HG02610 (cell line): ENCODE data around the gene XRRA1.

ENCODE experiments used
- ATAC-seq: cut with Tn5 transposase; IDR thresholded peaks from one replicate; pipeline ENCODE4 v1.9.1; 2021; ENCODE audit warnings: mild to moderate bottlenecking, moderate library complexity; ENCODE audit not compliant: unreplicated experiment

XRRA1 gene

DNA sequence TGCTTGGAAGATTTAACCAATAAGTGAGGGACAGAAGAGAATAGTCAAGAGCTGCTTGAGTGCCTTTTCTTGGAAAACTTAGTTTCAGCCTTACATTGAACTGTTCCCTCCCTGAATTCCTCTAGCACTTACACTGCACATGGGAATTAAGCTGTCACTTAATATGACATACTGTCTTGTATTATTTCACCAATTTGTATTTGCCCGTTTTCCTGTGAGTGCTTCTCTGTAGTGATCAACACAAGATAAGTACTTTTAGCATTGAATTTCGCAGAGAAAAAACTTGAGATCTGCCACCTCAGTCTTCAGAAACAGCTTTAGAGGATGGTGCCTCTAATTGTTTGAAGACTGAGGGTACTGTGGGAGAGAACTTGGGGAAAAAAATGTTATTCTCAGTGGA, 3.9 kb upstream of the XRRA1 start:
- no peak for ATAC-seq

DNA sequence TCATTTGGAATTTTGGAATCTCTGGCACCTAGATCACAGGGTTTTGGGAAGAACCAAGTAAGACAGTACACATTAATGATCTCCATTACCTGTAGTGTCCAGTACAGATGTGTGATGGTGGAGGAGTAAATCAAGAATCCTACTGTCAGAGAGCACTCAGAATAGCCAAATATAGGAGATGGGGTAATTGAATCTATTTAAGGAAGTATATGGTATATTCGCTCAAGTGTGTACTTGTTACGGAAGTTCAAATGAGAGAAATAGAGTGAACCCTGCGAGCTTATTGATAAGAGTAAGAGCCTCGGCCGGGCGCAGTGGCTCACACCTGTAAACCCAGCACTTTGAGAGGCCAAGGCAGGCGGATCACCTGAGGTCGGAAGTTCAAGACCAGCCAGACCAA, 2.3 kb upstream of the XRRA1 start:
- ATAC-seq: no peak

DNA sequence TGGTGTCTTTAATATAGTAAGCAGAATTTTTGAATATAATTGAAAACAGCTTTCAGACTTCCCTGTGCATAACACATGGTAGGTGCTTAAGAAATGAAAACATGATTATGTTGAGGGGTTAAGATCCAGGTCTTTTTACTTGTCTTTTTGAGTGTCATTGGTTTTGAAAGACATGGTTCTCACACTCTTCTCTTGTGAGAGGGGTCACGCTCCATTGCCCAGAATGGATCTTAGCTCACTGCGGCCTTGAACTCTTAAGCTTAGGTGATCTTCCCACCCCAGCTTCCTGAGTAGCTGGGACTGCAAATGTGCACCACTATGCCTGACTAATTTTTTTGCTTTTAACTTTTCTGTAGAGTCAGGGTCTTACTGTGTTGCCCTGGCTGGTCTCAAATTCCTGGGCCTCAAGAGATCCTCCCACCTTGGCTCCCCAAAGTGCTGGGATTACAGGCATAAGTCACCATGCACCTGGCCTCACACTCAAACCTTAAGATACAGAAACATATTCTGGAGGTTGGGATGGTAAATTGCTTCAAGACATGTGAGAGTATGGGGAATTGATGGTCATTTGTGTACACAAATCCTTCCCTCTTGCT, 1.6 kb upstream of the XRRA1 start:
- ATAC-seq: no peak

DNA sequence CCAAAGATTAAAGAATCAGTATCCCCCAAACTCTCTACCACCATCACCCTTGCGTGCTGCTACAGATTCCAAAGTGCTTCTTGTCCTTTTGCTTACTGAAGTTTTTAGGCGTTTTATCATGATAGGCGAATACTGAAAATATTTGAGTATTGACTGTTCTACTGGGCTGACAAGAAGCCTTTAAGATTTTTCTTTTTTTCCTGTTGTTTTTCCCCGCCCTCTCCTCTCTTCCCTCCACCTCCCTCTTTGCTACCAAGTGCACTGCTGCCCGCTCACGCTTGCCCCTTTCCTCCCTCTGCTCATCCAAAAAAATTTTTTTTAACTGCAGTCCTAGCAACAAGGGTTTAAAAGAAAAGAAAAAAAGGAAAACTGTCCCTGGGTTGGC, 854 bp upstream of the XRRA1 start:
- ATAC-seq: no peak

DNA sequence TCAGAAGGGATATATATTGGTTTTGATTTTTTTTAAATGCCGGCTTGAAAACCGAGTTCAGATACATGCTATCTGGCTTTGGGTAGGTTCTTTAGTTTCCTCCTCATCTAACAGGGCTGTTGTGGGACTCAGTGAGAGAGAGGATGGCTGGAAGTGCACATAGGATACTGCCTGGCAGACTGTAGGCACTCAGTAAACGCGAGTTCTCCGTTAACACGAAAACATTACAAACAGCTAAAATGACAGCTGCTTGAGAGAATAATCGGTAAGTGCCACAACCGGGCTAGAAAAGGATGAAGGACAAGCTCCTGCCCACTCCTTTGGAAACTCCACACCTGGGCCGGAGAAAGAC, 369 bp downstream of the XRRA1 start:
- peak; percentile 3 for ATAC-seq

DNA sequence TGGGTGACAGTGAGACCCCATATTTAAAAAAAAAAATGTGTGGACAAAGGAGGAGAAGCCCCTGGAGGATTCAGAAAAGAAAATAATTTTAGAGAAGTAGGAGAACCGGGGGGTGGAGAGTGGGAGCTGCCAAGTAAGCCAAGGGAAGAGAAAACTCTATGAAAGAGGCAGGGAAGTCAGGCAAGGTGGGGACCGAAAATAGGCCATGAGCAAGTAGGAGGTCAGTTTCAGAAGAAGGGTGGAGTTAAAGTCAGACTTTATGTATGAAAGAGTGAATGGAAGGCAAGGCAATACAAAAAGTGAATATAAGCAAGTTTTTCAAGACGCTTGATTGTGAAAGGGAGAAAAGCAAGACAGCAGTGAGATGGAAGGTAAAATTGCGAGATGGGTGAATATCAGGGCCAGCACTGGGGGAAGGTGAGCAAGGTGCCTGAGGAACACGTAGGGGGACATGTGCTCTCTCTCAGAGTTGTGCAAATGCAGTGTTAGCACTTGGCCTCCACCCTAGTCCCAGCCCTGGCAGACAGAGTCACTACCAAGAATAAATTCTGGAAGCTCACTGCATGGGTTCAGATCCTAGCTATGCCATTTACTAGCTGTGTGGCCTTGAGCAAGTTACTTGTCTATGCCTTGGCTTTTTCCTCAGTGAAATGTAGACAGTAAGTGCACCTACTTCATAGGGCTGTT, 6.7 kb downstream of the XRRA1 start:
- no peak for ATAC-seq

DNA sequence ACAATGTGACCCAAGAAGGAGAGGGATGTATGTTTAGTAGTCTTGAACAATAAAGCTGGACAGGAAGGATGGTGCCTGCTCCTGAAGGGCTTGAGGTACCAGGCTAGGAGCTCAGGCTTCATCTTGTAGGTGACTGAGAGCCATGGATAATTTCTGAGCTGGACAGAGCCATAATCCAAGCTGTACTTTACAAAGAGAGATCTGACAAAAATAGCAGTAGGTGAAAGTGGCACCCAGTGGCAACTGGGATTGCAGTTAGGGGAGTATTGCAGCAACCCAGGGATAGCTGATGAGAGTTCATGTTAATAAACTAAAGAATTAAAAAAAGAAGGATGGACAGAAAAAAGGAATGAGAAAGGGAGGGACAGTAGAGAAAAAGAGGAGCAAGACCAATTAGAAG, 7.4 kb downstream of the XRRA1 start:
- ATAC-seq: no peak

DNA sequence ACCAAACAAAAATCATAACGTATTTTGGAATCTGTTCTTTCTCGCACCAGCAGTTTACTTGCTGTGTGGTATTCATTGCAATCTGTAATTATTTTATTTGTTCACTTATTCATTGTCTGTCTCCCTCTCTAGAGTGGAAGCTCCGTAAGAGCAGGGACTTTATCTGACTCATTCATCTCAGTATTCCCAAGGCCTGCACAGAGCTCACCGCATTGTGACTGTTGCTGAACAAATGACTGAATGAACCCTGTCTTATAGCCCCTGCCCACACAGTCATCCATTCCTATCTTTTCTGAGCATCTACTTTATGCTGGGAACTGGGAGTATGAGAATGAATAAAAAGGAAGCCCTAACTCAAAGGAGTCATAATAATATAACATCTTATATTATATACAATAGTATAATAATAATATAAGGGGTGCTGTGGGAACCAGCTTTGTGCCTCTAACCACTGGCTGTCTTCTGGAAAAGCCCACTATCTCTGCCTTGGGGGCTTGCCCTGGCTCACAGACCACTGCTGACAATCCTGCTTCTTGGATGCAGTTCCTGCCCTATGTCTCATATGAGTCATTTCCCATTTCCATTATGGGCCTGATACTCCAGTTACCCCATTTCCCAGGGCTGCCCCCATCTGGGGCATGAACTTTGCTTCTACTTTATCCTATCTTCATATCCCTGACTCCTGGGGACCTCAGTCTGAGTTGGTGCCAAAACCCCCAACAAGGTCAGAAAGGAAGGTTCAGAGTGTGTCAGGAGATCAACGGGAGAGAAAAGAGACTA, 11.0 kb downstream of the XRRA1 start:
- no peak for ATAC-seq

DNA sequence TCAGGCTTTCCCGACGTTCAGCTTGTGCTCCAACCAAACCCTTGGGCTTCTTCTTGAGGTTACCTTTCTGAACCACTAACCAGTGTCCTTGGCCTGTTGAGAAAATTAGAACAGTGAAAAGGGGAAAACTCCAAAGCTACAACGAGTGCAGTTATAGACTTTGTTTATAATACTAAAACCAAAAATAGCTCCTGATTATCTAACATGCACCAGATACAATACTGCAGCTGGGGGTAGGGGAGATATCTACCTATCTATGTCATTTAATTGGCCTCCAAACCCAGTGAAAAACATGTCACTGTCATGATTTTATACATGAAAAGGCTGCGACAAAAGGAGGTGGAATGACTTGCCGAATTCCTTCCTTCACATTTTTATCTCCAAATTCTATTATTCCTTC, 11.9 kb downstream of the XRRA1 start:
- no peak for ATAC-seq

DNA sequence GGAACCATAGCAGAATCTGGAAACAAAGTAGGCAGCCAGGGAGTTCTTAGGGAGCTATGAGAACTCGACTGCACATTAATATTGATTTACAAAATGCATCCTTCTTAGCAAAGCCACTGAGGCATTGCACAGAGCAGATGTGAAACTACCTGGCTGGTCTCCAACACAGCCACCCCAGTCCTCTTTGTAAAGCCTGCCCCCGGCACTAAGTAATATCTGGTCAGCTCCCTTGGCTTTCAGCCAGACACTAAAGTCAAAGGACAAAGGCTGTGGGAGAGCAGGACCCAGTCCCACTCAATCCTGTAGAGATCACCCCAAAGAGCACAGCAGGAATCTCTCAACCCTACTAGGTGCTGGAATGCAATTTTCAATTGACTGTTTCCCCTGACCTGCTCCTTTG, 12.8 kb downstream of the XRRA1 start:
- no peak for ATAC-seq

DNA sequence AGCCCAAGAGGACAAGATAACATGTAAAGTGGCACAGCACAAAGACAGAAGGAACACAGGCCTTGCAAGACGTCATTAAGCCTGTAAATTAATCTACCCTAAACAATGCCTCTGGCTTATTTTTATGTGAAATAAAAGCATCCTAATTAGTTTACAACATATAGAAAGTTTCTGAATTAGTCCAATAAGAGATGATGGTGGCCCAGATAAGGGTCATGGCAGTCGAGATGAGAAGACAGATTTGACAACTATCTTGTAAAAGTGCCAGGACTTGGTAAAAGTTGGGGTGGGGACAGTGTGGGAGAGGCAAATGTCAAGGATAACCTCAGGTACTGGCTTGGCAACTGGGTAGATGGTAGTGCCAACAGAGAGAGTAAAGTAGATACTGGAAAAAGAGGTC, 13.6 kb downstream of the XRRA1 start:
- ATAC-seq: no peak

DNA sequence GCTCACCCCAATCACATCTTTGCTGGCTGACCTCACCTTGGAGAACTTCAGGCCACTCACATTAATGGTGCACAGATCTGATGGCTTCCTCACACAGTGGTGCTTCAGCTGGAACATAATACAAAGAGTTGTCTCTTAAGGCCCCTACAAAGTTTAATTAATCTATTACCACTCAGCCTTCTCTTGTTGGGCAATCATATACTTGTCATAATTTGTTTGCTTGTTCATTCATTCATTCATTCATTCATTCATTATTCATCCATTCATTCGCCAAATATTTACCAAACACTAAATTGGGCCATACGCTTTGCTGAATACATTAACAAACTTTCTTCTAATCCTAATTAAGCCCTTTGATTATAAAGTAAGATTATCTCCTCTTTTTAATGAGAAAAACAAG, 15.1 kb downstream of the XRRA1 start:
- ATAC-seq: no peak

DNA sequence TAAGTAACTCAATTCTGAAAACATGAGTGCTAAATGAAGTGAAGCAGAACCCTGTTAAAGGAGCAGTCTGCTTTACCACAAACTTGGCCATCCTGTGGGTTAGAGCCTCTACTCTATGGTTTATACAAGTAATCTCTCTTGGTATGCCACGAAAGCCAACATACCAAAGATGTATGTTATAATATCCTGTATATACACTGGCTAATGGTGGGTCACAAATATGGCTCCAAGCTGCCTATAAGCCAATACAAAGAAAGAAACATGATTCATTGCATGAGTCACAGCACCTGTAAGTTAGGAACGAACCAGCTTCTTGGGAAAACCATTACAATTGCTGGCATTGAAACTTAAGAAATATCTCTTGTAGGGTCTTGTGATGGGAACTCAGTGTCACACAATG, 16.1 kb downstream of the XRRA1 start:
- no peak for ATAC-seq

DNA sequence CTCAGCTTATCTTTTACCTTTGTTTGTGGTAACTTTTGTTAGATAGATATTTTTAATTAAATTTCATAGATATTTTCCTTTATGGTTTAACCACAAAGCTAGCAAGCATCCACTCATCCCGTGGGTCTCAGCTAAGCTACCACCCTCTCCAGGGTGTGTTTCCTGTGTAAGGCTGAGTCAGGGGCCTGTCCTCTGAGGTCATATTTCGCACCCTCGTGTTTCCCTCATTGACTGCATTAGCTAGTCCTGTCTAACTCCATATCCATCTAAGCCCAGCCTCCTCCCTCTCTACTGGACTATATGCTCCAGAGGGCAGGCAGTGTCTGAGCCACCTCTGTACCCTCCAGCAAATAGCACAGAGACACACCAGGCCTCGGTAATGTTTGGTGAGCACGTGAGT, 16.7 kb downstream of the XRRA1 start:
- ATAC-seq: no peak

DNA sequence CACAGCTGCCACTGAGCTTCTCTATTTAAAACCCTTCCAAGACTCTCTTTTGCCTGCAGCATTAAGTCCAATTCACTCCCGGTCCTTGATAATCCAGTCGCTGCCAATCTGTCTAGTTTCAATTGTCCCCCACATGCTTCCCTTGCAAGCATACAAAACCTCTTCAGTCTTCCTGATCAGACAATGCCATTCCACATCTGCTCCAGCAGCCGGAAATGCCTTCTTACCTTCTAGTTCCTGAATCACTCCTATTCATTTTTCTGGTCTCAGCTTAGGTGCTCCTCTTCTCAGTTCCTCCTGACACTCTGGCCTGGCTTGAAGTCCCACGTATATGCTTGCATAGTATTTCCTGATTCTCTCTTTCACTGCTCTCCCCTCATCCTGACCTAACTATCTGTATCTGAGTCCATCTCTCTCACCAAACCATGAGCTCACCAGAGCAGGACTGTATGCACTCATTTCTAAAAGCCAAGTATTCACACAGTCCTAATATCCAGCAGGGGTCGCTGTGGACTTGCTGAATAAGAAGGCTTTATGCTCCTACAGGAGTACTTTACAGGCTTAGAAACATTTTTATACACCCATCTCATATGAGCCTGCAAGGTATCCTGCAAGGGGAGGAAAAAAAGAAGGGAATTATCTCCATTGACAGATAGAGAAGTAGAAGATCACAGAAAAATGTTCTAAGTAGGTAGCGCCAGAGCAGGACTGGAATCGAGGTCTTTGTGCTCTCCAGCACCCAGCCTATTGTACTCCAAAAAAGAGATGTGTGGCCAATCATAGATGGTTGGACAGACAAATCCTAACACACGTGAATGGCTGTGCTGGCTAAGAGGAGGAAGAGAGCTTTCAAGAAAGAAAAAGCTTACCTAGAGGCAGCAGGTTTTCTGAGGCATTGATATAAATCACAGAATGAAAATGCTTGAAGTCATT, 19.2 kb downstream of the XRRA1 start:
- peak; percentile 75 for ATAC-seq

DNA sequence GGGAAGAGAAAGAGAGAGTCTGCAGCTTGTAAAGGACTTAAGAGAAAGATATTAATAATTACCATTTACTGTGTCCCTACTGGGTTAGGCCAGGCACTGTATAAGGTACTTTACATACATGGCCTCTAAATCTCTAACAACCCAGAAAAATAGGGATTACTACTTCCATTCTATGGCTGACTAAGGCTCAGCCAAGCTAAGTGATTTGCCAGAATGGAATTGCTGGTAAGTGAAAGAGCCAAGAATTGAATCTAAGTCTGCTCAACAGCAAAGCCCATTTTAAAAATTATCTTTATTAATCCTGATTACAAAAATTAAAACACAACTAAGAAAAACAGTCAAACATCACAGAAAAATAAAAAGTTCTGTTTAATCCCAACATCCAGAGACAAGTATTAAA, 21.4 kb downstream of the XRRA1 start:
- ATAC-seq: no peak

DNA sequence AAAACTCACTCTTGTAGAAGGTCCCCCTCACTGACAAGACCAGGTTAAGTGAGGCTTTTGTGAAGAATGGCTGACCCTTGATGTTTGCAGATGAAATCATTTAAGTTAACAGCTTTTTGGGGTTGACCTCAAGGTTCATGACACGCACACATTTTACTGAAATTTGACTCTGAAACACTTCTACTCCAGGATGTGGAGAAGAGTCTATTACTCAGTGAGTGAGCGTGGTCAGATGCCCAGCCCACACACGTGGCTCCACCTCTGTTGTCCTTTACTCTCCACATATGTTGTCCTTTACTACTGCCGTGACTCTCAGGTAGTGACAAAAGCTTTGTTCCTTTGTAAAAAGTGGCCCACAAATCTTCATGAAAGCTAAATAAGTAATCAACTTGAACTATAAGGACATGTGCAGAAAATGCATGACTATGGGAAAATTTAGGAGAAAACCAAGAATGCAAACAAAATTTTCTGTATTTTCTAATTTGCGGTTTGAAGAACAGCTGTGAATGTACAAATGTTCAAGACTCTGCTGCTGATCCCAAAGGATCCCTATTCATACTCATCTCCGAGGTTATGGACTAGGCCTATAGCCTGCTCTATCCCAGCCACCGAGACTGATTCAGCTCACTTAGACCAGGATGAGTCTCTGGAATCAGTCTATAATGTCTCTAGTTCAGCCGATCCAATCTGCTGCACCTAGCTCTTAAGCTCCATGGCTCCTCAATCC, 22.4 kb downstream of the XRRA1 start:
- ATAC-seq: peak; percentile 66

DNA sequence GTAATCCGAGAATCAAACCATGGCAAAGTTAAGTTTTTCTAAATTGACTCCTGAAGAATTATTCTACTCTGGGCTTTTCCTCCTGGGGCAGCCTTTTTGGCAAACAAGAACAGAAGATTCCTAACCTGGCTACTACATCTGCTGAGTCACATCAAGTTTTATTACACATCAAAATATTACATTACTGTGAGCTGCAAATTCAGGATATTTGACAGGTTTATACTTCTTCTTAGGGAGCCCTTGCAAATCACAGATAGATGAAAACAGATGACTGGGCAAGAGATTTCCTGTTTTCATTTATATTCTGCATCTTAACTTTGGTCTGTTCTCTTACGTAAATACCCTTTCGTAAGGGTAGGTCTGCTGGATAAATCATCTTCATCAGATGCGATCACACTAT, 23.6 kb downstream of the XRRA1 start:
- no peak for ATAC-seq

DNA sequence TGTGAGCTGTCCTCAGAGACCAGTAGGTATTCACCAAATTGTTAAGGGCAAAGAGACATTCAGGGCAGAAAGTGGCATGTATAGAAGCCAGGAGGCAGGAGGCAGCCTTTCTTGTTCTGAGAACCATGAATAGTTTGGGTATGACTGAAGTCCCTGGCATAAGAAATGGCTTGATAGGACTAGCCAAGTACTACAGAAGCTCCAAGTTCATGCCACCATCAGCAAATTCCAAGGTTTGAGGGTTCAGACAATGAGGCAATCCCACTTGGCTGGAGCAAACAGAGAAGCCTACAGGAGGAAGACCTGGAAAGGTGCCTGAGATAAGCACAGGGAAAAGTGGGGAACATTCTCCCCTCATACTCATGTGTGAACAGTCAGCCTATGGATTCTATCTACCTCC, 25.8 kb downstream of the XRRA1 start:
- no peak for ATAC-seq

DNA sequence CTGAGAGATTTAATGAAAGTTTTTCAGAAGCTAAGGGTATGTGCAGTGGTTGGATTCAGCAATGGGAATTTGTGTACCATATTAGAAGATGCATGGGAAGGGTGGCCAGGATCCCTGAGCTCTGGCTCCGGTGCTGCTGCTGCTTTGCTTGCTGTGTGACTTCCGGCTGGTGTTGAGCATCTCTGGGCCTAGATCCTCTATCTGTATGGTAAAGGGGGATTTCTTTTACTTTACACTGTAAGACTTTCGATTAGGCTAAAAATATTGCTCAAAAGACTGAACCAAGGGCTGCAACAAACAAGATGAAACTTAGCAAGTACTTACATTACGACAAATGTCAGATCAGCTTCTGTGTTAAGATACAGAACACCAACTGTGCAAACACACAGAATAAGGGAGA, 39.1 kb downstream of the XRRA1 start:
- ATAC-seq: peak; percentile 49

DNA sequence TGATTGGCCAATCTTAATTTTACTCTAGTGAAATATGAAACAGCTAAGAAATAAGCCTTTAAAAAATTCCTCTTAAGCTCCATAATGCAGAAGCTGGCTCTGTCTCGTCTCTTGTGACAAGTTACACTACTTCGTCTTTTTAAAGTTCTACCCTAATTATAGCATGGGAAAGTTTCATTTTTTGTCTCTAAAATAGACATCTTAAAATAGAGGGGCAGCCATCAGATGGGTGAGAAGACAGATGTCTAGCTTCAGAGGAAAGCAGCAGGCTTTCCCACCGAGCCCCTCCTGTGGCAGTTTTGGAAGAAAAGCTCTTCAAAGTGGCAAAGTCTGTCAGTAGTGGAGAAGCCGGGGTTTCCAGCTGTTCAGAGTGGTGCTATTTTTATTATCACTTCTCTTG, 39.5 kb downstream of the XRRA1 start:
- peak; percentile 64 for ATAC-seq
